Caco-2 (cell line): Measurements from ENCODE around the gene APP. TPM values are rescaled to one million over a fixed set of nuclear protein-coding genes. Genes with fewer than 3 reads are reported as not detected.

Source experiments
- BruUV-seq: library from RNA; stranded (reverse); fragments of 400-500 nt; replicated peaks from 2 replicates; lab custom pipeline; 2021; lab: Mats Ljungman, UMichigan
- CTCF ChIA-PET: fragments of 300-600 bp; sonication (Branson Sonifier 250); formaldehyde crosslinking; loops from one replicate; lab custom pipeline; 2022; ENCODE audit warnings: antibody characterized with exemption; lab: Charles Lee
- POLR2A ChIA-PET: fragments of 300-600 bp; sonication (Branson Sonifier 250); formaldehyde crosslinking; loops from one replicate; lab custom pipeline; 2022; ENCODE audit warnings: antibody characterized with exemption; lab: Charles Lee
- DNase-seq, 2 experiments: peaks; one replicate each; pipeline versions ENCODE4 v3.0.0 to v3.0.0-alpha.2; 2020 to 2022
- H3K27me3 ChIP-seq: replicated peaks from 2 replicates; pipeline ENCODE4 v1.6.0; 2011; ENCODE audit warnings: low read length; ENCODE audit not compliant: control insufficient read depth, insufficient read depth
- H3K36me3 ChIP-seq: 2 replicates; pipeline ENCODE4 v1.5.1; 2011; ENCODE audit warnings: low read length; ENCODE audit not compliant: control insufficient read depth, insufficient read depth
- H3K4me1 ChIP-seq: fragments of 250-450 bp; sonication (Bioruptor Pico); 2 replicates; pipeline ENCODE4 v1.5.1; 2020; ENCODE audit warnings: mild to moderate bottlenecking
- H3K4me3 ChIP-seq: 2 replicates; pipeline ENCODE4 v1.5.1; 2011; ENCODE audit warnings: low read depth, mild to moderate bottlenecking, control low read depth, low read length
- H3K9me3 ChIP-seq: fragments of 250-450 bp; sonication (Bioruptor Pico); 2 replicates; pipeline ENCODE4 v1.5.1; 2020; ENCODE audit warnings: mild to moderate bottlenecking, moderate library complexity
- H3K27ac Mint-ChIP-seq: one replicate; pipeline ENCODE4 v1.8.0; 2022; ENCODE audit warnings: mixed read lengths; ENCODE audit not compliant: unreplicated experiment
- H3K27me3 Mint-ChIP-seq: one replicate; pipeline ENCODE4 v1.8.0; 2022; ENCODE audit warnings: mixed read lengths; ENCODE audit not compliant: insufficient read depth, unreplicated experiment
- H3K36me3 Mint-ChIP-seq: one replicate; pipeline ENCODE4 v1.8.0; 2022; ENCODE audit warnings: mild to moderate bottlenecking, mixed read lengths; ENCODE audit not compliant: insufficient read depth, unreplicated experiment
- H3K4me1 Mint-ChIP-seq: one replicate; pipeline ENCODE4 v1.8.0; 2022; ENCODE audit warnings: low read depth, mixed read lengths; ENCODE audit not compliant: unreplicated experiment
- H3K4me3 Mint-ChIP-seq: one replicate; pipeline ENCODE4 v1.8.0; 2022; ENCODE audit warnings: mild to moderate bottlenecking, moderate library complexity, mixed read lengths; ENCODE audit not compliant: unreplicated experiment
- H3K9me3 Mint-ChIP-seq: one replicate; pipeline ENCODE4 v1.8.0; 2022; ENCODE audit warnings: mixed read lengths; ENCODE audit not compliant: unreplicated experiment
- CTCF ChIP-seq, 2 experiments: fragments of 200-600 bp in 1 of 2; IDR thresholded peaks; 1 replicate in 1 of 2; 2 replicates in 1 of 2; pipeline versions ENCODE4 v1.5.1 to v1.8.0; 2011 to 2022; ENCODE audit warnings: antibody characterized with exemption in 1 of 2, control low read depth in 1 of 2, inconsistent platforms in 1 of 2, low read depth in 1 of 2, low read length in 1 of 2, mild to moderate bottlenecking in 1 of 2, moderate library complexity in 1 of 2; ENCODE audit not compliant: insufficient read depth in 1 of 2, severe bottlenecking in 1 of 2, unreplicated experiment in 1 of 2
- intact Hi-C: fragments of 100-400 bp; cut with micrococcal nuclease; formaldehyde crosslinking; loops from one replicate; pipeline ENCODE4 v1.10.0; 2022; ENCODE audit not compliant: unreplicated experiment
- total RNA-seq: library from RNA; stranded (reverse); gene quantifications from 2 replicates; pipeline ENCODE4 v1.2.3, GENCODE V29; 2022

APP gene
- total RNA-seq, 1 experiment from 2014 or later, result 331 TPM

DNA sequence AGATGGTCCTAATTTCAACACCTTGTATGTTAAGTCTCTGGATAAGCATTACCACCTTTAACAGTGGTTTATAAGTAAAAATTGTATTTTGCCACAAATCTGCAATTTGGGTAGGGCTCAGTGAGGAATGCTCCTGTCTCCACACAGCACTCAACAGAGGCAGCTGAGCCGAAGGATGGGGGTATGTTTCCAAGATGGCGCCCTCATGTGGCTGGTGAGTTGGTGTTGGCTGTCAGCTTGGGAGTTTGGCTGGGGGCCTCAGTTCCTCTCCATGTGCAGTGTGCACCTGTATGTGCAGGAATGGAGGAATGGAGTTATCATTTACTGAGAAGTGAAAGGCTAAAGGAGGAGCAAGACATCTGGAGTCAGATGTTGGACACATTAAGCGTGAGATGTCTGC is 299.0 kb downstream of the APP start:
- H3K4me1 ChIP-seq, result no peaks in the 10 kb centered on the region
- no peak overlapping the region for H3K4me3 ChIP-seq
- no peaks in the 10 kb centered on the region for H3K27me3 Mint-ChIP-seq
- ChIA-PET POLR2A (no interaction called here), CTCF (no interaction called here)
- H3K4me1 Mint-ChIP-seq, result no peaks in the 10 kb centered on the region
- peaks cover 33% of the 10 kb centered on the region for H3K36me3 Mint-ChIP-seq
- H3K27me3 ChIP-seq, result no peaks in the 10 kb centered on the region
- H3K27ac Mint-ChIP-seq, result no peak overlapping the region
- no peak overlapping the region for H3K4me3 Mint-ChIP-seq
- H3K9me3 Mint-ChIP-seq, result no peaks in the 10 kb centered on the region
- H3K36me3 ChIP-seq, result no peaks in the 10 kb centered on the region
- peak in 1 of 2 experiments; percentile 10 for DNase-seq
- BruUV-seq, result no TSS peak
- intact Hi-C loops, result no loop called here
- no peaks in the 10 kb centered on the region for H3K9me3 ChIP-seq
- TF ChIP-seq CTCF (IDR thresholded peaks at IDR 0.05; ENCODE audit: insufficient read depth in 1 of 2, low read depth in 1 of 2, low read length in 1 of 2, severe bottlenecking in 1 of 2, unreplicated experiment in 1 of 2), result peak in 1 of 2 experiments; percentile 32

DNA sequence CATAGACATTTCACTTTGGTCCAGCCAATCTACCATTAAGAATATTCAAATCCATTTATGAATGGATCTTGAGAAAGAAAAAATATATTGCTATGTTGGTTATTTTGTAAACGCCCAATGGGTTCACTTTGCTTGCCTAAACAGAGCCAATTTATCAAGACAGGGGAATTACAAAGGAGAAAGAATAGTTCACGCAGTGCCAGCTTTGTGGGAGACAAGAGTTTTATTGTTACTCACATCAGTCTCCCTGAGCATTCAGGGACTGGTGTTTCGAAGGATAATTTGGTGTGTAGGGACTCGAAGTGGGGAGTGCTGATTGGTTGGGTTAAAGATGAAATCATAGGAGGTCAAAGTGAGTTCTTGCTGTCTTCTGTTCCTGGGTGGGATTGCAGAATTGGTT is 300.5 kb downstream of the APP start:
- H3K4me1 Mint-ChIP-seq, result no peaks in the 10 kb centered on the region
- CTCF ChIA-PET, result no interaction called here

DNA sequence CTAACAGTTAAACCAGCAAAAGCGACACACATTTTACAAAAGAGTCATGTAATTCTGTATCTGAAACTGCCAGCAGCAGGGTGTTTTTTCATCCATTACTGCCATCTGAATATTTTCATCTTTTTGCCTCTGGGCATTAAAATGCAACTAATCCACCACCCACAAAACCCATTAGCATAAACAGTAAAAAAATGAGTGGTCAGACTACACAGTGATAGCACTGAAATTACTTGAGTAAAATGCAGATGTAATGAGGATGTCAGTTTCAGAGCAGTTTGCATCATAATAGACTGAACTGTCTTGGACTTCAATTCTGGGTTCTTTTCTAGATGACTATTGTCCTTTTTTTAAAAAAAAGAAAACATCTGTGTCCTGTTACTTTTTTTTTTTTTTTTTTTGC is 303.5 kb downstream of the APP start:
- TF ChIP-seq CTCF (IDR thresholded peaks at IDR 0.05; ENCODE audit: insufficient read depth in 1 of 2, low read depth in 1 of 2, low read length in 1 of 2, severe bottlenecking in 1 of 2, unreplicated experiment in 1 of 2), result no peak
- Mint-ChIP-seq H3K9me3 (no peaks in the 10 kb centered on the region), H3K27ac (no peak overlapping the region), H3K36me3 (peaks cover 13% of the 10 kb centered on the region), H3K4me1 (no peaks in the 10 kb centered on the region), H3K27me3 (no peaks in the 10 kb centered on the region), H3K4me3 (no peak overlapping the region)
- CTCF ChIA-PET, result no interaction called here
- H3K4me3 ChIP-seq, result no peak overlapping the region
- H3K27me3 ChIP-seq, result no peaks in the 10 kb centered on the region
- no peaks in the 10 kb centered on the region for H3K4me1 ChIP-seq
- intact Hi-C loops, result no loop called here
- no peak for DNase-seq
- POLR2A ChIA-PET, result no interaction called here
- no peaks in the 10 kb centered on the region for H3K36me3 ChIP-seq
- no TSS peak for BruUV-seq
- no peaks in the 10 kb centered on the region for H3K9me3 ChIP-seq

More for the DNA sequence above, 300.5 kb downstream of the APP start:
- Histone ChIP-seq H3K36me3 (no peaks in the 10 kb centered on the region), H3K9me3 (no peaks in the 10 kb centered on the region), H3K4me1 (no peaks in the 10 kb centered on the region), H3K27me3 (no peaks in the 10 kb centered on the region), H3K4me3 (no peak overlapping the region)
- peaks cover 23% of the 10 kb centered on the region for H3K36me3 Mint-ChIP-seq
- POLR2A ChIA-PET, result no interaction called here
- no peak overlapping the region for H3K27ac Mint-ChIP-seq
- no peak for TF ChIP-seq CTCF (IDR thresholded peaks at IDR 0.05; ENCODE audit: insufficient read depth in 1 of 2, low read depth in 1 of 2, low read length in 1 of 2, severe bottlenecking in 1 of 2, unreplicated experiment in 1 of 2)
- H3K9me3 Mint-ChIP-seq, result no peaks in the 10 kb centered on the region
- DNase-seq, result no peak
- H3K27me3 Mint-ChIP-seq, result no peaks in the 10 kb centered on the region
- intact Hi-C loops, result no loop called here
- no peak overlapping the region for H3K4me3 Mint-ChIP-seq
- no TSS peak for BruUV-seq
